Stimulated activated CD8-positive, alpha-beta memory T cell treated with anti-CD3 and anti-CD28 coated beads, Interleukin-2, amount 100 ng/mL, for 48 hours (primary cell): ENCODE results near the gene PHOX2B.
"Not testable (repeated sequence)": the region's sequence is repeated elsewhere in the genome, so short reads cannot be mapped to it uniquely, and the experiment has no call there.

Experiments
- DNase-seq, 2 donors: peaks; one replicate each; pipeline ENCODE4 v3.0.0-alpha.2; 2020; ENCODE audit warnings: low read depth in 2 of 2

PHOX2B gene

DNA sequence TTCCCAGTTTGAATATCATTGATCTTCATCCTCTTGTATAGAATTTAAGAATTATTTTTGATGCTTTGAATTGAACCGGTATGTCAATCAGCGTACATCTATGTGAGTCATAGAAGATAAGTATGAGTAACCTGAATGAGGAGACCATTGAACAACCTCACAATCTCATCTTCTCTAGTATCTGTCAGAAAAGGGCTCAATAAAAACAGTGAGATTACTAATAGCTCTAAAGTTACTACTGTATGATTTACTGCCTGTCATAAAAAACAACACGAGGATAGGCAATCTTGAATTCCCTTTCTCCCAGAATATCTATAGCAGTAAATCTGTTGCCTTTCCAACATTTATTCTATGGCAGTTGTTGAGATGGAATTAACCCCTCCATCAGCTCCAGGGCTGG is 36.1 kb downstream of the PHOX2B start:
- DNase-seq: no peak

- DNase-seq: not testable (repeated sequence)
These were observed 36.9 kb downstream of the PHOX2B start for GRCh38 chr4:41711654-41712053.

- DNase-seq: no peak
These were observed 38.6 kb downstream of the PHOX2B start for GRCh38 chr4:41709844-41710481.

DNA sequence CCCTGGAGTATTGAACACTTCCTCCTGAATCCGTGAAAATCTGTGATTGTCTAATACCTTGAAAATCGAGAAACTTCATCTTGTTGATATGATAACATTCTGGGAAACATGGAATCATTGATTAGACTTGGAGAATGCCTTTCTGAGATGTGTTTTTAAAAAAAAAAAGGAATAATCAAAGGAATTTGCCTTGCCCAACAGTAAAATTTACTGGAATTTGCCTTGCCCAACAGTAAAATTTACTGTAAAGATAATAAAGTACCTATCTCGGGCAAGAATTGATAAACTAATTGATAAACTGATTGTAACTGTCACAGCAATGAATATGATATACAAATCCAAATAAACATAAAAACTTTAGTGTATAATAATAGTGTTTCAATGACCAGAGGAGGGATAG is 44.7 kb downstream of the PHOX2B start:
- no peak for DNase-seq

DNA sequence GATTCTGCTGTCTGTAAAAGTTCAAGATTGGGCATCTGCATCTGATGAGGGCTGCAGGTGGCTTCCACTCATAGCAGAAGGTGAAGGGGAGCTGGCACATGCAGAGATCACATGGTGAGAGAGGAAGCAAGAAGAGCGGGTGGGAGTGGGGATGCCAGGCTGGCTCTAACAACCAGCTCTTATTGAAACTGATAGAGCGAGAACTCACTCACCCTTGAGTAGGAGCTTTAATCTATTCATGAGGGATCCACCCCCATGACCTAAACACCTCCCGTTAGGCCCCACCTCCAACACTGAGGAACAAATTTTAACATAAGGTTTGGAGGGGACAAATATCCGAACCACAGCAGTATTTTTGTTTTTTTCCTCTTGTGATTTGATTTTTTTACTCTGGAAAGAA is 45.8 kb downstream of the PHOX2B start:
- DNase-seq: no peak

DNA sequence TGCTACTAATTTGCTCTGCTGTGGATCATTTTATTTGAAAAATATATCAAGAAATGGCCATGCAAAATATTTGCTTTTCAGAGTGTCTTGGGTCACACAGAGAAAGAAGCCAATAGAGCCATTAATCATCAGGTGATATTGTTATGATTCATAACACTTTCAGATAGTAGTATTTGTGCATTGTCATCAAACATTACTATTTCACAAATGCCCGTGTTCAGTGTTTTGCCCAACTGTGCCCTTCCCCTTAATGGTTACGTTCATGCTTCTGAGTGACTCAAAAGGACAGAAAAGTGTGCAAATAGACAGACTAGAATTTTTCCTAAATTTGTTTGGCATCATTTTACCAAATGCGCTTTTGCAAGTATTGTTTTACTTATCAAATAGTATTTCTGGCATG is 46.5 kb downstream of the PHOX2B start:
- no peak for DNase-seq

GRCh38 chr4:41696763-41697162 is 51.8 kb downstream of the PHOX2B start:
- DNase-seq: no peak

GRCh38 chr4:41696131-41696530 is 52.4 kb downstream of the PHOX2B start:
- no peak for DNase-seq
